ENCODE data around the gene ECT2. TPM values are rescaled to one million over a fixed set of nuclear protein-coding genes. Genes with fewer than 3 reads are reported as not detected.

The ECT2 gene
- total RNA-seq, 1 experiment from 2014 or later, result 98.5 TPM

DNA sequence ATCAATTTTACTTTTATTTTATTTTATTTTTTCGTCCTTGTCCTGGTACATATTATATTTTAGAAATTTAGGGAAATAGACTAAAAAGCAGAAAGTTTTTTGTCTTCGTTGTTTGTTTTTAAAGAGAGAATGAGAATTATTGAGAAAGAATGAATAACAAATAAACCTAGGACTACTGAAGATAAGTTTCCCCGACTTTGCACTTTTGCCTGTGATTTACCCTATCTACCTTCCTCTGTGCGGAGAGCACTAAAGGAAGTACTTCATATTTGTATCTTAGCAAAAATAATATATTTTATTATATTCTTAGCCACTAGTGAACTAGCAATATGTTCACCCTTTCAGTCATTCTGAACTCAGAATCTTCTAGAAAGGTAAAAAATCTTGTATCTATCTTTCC, 60.6 kb downstream of the ECT2 start:
- CTCF ChIA-PET, result no interaction called here
- H3K4me1 ChIP-seq (ENCODE audit: insufficient read depth, low read length, poor library complexity, severe bottlenecking), result peaks cover 15% of the 10 kb centered on the region
- intact Hi-C loops (cut with micrococcal nuclease; ENCODE audit: unreplicated experiment), result no loop called here
- no peaks in the 10 kb centered on the region for H3K27me3 ChIP-seq (replicated peaks; ENCODE audit: insufficient read depth, low read depth, low read length, poor library complexity)
- no peak for DNase-seq (ENCODE audit: low spot score)
- H3K27ac ChIP-seq (ENCODE audit: low read depth, low read length, poor library complexity, severe bottlenecking), result no peak overlapping the region
- peaks cover 56% of the 10 kb centered on the region for H3K36me3 ChIP-seq (ENCODE audit: insufficient read depth, low read length, poor library complexity, severe bottlenecking)
- H3K4me3 ChIP-seq (ENCODE audit: low read depth, low read length, poor library complexity, severe bottlenecking), result no peak overlapping the region
- no peaks in the 10 kb centered on the region for H3K9me3 ChIP-seq (ENCODE audit: low read depth, low read length, poor library complexity, severe bottlenecking)
- POLR2A ChIA-PET (ENCODE audit: low non-redundant PET), result no interaction called here
- TF ChIP-seq, protein P1, sequence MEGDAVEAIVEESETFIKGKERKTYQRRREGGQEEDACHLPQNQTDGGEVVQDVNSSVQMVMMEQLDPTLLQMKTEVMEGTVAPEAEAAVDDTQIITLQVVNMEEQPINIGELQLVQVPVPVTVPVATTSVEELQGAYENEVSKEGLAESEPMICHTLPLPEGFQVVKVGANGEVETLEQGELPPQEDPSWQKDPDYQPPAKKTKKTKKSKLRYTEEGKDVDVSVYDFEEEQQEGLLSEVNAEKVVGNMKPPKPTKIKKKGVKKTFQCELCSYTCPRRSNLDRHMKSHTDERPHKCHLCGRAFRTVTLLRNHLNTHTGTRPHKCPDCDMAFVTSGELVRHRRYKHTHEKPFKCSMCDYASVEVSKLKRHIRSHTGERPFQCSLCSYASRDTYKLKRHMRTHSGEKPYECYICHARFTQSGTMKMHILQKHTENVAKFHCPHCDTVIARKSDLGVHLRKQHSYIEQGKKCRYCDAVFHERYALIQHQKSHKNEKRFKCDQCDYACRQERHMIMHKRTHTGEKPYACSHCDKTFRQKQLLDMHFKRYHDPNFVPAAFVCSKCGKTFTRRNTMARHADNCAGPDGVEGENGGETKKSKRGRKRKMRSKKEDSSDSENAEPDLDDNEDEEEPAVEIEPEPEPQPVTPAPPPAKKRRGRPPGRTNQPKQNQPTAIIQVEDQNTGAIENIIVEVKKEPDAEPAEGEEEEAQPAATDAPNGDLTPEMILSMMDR (conservative IDR thresholded peaks at IDR 0.05; ENCODE audit: low read depth, low read length), result no peak
- no peak for TF ChIP-seq EZH2 (IDR thresholded peaks at IDR 0.05; ENCODE audit: borderline replicate concordance, low read depth, low read length, poor library complexity, severe bottlenecking)
- no TSS peak for BruUV-seq (replicated peaks)

DNA sequence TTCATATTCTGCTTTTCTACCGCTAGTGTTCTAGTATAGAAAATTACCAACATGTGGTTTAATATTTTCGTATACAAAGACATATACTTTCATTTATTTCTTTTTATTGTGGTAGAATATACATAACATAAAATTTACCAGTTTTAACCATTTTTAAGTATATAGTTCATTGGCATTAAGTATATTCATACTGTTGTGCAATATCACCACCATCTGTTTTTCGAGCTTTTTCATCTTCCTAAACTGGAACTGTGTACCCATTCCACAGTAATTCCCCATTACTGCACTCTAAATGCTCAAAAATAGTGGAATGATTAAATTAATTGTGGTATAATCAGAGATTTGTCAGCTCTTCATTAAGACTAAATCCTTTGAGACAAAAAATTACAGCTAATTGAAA, 62.9 kb downstream of the ECT2 start:
- Histone ChIP-seq H3K4me3 (ENCODE audit: low read depth, low read length, poor library complexity, severe bottlenecking) (no peak overlapping the region), H3K27me3 (replicated peaks; ENCODE audit: insufficient read depth, low read depth, low read length, poor library complexity) (no peaks in the 10 kb centered on the region), H3K36me3 (ENCODE audit: insufficient read depth, low read length, poor library complexity, severe bottlenecking) (peaks cover 42% of the 10 kb centered on the region), H3K4me1 (ENCODE audit: insufficient read depth, low read length, poor library complexity, severe bottlenecking) (peaks cover 17% of the 10 kb centered on the region), H3K27ac (ENCODE audit: low read depth, low read length, poor library complexity, severe bottlenecking) (no peak overlapping the region), H3K9me3 (ENCODE audit: low read depth, low read length, poor library complexity, severe bottlenecking) (no peaks in the 10 kb centered on the region)
- ChIA-PET POLR2A (ENCODE audit: low non-redundant PET) (no interaction called here), CTCF (no interaction called here)
- no TSS peak for BruUV-seq (replicated peaks)
- DNase-seq (ENCODE audit: low spot score), result no peak
- intact Hi-C loops (cut with micrococcal nuclease; ENCODE audit: unreplicated experiment), result no loop called here
- TF ChIP-seq, protein P1 (conservative IDR thresholded peaks at IDR 0.05; ENCODE audit: low read depth, low read length), result no peak
- TF ChIP-seq EZH2 (IDR thresholded peaks at IDR 0.05; ENCODE audit: borderline replicate concordance, low read depth, low read length, poor library complexity, severe bottlenecking), result no peak

DNA sequence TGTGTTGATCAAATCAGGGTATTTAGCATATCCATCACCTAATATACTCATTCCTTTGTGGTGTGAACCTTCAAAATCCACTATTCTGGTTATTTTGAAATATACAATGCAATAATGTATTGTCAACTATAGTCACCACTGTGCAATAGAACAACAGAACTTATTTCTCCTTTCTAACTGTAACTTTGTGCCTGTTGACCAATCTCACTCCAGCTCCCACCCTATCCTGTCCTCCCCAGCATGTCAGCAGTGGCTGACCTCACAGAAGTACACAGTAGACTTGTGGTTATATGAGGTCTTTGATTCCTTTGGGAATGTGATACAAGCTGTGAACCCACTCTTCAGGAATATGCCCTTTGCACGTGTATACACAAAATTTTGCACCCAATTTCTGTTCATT, 64.2 kb downstream of the ECT2 start:
- intact Hi-C loops (cut with micrococcal nuclease; ENCODE audit: unreplicated experiment), result no loop called here
- H3K27me3 ChIP-seq (replicated peaks; ENCODE audit: insufficient read depth, low read depth, low read length, poor library complexity), result no peaks in the 10 kb centered on the region
- no peak overlapping the region for H3K27ac ChIP-seq (ENCODE audit: low read depth, low read length, poor library complexity, severe bottlenecking)
- DNase-seq (ENCODE audit: low spot score), result no peak
- no peaks in the 10 kb centered on the region for H3K9me3 ChIP-seq (ENCODE audit: low read depth, low read length, poor library complexity, severe bottlenecking)
- no peak overlapping the region for H3K4me3 ChIP-seq (ENCODE audit: low read depth, low read length, poor library complexity, severe bottlenecking)
- peaks cover 14% of the 10 kb centered on the region for H3K4me1 ChIP-seq (ENCODE audit: insufficient read depth, low read length, poor library complexity, severe bottlenecking)
- ChIA-PET POLR2A (ENCODE audit: low non-redundant PET) (no interaction called here), CTCF (no interaction called here)
- TF ChIP-seq, protein P1 (conservative IDR thresholded peaks at IDR 0.05; ENCODE audit: low read depth, low read length), result no peak
- TF ChIP-seq EZH2 (IDR thresholded peaks at IDR 0.05; ENCODE audit: borderline replicate concordance, low read depth, low read length, poor library complexity, severe bottlenecking), result no peak
- no TSS peak for BruUV-seq (replicated peaks)
- peaks cover 41% of the 10 kb centered on the region for H3K36me3 ChIP-seq (ENCODE audit: insufficient read depth, low read length, poor library complexity, severe bottlenecking)

Measured in A673 (cell line).